Panc1 (cell line): ENCODE measurements around the gene PTAFR.

Experiments used
- POLR2AphosphoS5 ChIP-seq: IDR thresholded peaks from 2 replicates; pipeline ENCODE4 v1.6.1; 2012; ENCODE audit warnings: mild to moderate bottlenecking, low read depth, low read length, moderate library complexity
- TF ChIP-seq, protein P1 (sequence below): fragments of 450-650 bp; IDR thresholded peaks from 2 replicates; pipeline ENCODE4 v1.5.1; 2017; ENCODE audit warnings: mild to moderate bottlenecking
- TF ChIP-seq, protein P2 (sequence below), 2 experiments: IDR thresholded peaks; 2 replicates each; pipeline ENCODE4 v1.6.1; 2011 to 2012; ENCODE audit warnings: low read depth in 2 of 2, control low read depth in 1 of 2, low read length in 1 of 2, mild to moderate bottlenecking in 1 of 2, moderate library complexity in 1 of 2; ENCODE audit not compliant: insufficient read depth in 1 of 2

DNA sequence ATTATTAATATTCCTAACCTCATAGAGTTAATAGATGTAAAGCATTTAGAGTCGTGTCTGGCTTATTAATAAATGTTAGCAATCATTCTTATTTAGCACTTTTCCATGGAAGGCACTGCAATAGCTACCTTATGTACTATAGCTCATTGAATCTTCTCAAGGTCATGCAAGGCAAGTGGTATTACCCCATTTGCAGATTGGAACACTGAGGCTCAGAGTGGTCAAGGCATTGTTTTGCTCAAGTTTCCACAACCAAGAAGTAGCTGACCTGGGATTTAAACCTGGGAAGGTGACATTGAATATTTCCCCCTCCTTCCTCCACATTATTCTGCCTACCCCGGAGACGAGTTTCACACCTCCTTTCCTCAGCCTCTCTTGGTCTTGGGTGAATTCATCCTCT lies 50.3 kb downstream of the PTAFR start:
- TF ChIP-seq, protein P1, sequence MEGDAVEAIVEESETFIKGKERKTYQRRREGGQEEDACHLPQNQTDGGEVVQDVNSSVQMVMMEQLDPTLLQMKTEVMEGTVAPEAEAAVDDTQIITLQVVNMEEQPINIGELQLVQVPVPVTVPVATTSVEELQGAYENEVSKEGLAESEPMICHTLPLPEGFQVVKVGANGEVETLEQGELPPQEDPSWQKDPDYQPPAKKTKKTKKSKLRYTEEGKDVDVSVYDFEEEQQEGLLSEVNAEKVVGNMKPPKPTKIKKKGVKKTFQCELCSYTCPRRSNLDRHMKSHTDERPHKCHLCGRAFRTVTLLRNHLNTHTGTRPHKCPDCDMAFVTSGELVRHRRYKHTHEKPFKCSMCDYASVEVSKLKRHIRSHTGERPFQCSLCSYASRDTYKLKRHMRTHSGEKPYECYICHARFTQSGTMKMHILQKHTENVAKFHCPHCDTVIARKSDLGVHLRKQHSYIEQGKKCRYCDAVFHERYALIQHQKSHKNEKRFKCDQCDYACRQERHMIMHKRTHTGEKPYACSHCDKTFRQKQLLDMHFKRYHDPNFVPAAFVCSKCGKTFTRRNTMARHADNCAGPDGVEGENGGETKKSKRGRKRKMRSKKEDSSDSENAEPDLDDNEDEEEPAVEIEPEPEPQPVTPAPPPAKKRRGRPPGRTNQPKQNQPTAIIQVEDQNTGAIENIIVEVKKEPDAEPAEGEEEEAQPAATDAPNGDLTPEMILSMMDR: no peak
- TF ChIP-seq POLR2AphosphoS5: no peak
- TF ChIP-seq, protein P2, sequence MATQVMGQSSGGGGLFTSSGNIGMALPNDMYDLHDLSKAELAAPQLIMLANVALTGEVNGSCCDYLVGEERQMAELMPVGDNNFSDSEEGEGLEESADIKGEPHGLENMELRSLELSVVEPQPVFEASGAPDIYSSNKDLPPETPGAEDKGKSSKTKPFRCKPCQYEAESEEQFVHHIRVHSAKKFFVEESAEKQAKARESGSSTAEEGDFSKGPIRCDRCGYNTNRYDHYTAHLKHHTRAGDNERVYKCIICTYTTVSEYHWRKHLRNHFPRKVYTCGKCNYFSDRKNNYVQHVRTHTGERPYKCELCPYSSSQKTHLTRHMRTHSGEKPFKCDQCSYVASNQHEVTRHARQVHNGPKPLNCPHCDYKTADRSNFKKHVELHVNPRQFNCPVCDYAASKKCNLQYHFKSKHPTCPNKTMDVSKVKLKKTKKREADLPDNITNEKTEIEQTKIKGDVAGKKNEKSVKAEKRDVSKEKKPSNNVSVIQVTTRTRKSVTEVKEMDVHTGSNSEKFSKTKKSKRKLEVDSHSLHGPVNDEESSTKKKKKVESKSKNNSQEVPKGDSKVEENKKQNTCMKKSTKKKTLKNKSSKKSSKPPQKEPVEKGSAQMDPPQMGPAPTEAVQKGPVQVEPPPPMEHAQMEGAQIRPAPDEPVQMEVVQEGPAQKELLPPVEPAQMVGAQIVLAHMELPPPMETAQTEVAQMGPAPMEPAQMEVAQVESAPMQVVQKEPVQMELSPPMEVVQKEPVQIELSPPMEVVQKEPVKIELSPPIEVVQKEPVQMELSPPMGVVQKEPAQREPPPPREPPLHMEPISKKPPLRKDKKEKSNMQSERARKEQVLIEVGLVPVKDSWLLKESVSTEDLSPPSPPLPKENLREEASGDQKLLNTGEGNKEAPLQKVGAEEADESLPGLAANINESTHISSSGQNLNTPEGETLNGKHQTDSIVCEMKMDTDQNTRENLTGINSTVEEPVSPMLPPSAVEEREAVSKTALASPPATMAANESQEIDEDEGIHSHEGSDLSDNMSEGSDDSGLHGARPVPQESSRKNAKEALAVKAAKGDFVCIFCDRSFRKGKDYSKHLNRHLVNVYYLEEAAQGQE (IDR thresholded peaks at IDR 0.05; ENCODE audit: insufficient read depth in 1 of 2, low read depth in 2 of 2, low read length in 1 of 2): no peak
